AG04449 (cell line): ENCODE data around the gene TEX30.

Experiments
- CTCF ChIA-PET: fragments of 350-600 bp; formaldehyde crosslinking; extraction: SDS; loops from one replicate; lab custom pipeline; 2021; ENCODE audit warnings: antibody characterized with exemption; lab: Yijun Ruan, JAX
- POLR2A ChIA-PET: fragments of 400-600, 350-600 bp; formaldehyde crosslinking; extraction: SDS; loops from one replicate; lab custom pipeline; 2020; ENCODE audit warnings: antibody characterized with exemption, inconsistent platforms; lab: Yijun Ruan, JAX
- DNase-seq: peaks from one replicate; pipeline ENCODE4 v3.0.0-alpha.2; 2010; ENCODE audit warnings: low read depth, low spot score
- H3K4me3 ChIP-seq: 2 replicates; pipeline ENCODE4 v1.5.1; 2011; ENCODE audit warnings: low read depth, mild to moderate bottlenecking, control low read depth, low read length
- CTCF ChIP-seq: IDR thresholded peaks from one replicate; pipeline ENCODE4 v1.5.1; 2011; ENCODE audit warnings: mild to moderate bottlenecking, moderate library complexity, low read length, control low read depth, inconsistent platforms; ENCODE audit not compliant: insufficient read depth; ENCODE audit errors: missing control alignments

The TEX30 gene

GRCh38 chr13:102751886-102752285 is 21.7 kb downstream of the TEX30 start:
- POLR2A ChIA-PET = no interaction called here
- TF ChIP-seq CTCF = no peak
- H3K4me3 ChIP-seq = no peak overlapping the region
- CTCF ChIA-PET = no interaction called here
- DNase-seq = no peak

- DNase-seq = no peak
- ChIA-PET POLR2A (no interaction called here), CTCF (no interaction called here)
- no peak for TF ChIP-seq CTCF
- H3K4me3 ChIP-seq = no peak overlapping the region
These were observed 31.1 kb downstream of the TEX30 start for GRCh38 chr13:102742506-102742905.

- no peak for TF ChIP-seq CTCF
- H3K4me3 ChIP-seq = no peak overlapping the region
- ChIA-PET CTCF (no interaction called here), POLR2A (no interaction called here)
- DNase-seq = no peak
These were observed 31.5 kb downstream of the TEX30 start for GRCh38 chr13:102742101-102742500.

- ChIA-PET CTCF (no interaction called here), POLR2A (no interaction called here)
- peak; percentile 10 for DNase-seq
- no peak overlapping the region for H3K4me3 ChIP-seq
- no peak for TF ChIP-seq CTCF
These were observed 43.9 kb downstream of the TEX30 start for GRCh38 chr13:102729560-102730270.

GRCh38 chr13:102726430-102726829 is 47.2 kb downstream of the TEX30 start:
- no peak for TF ChIP-seq CTCF
- ChIA-PET CTCF (interaction anchor here (1.8 to 3.2 kb wide), 6 partner anchors 15 to 146 kb away, joined by 5 to 70 read pairs (median 13); no protein-coding TSS in a partner anchor), POLR2A (interaction anchor here (0.7 kb wide), 1 partner anchor 21 kb away, joined by 3 read pairs; no protein-coding TSS in a partner anchor)
- no peak for DNase-seq
- no peak overlapping the region for H3K4me3 ChIP-seq

- peak; percentile 23 for DNase-seq
- CTCF ChIA-PET = interaction anchor here (0.6 to 3.2 kb wide), 32 partner anchors 9 to 169 kb away, joined by 3 to 70 read pairs (median 5); partner anchors contain the start of gene TPP2
These were observed 48.7 kb downstream of the TEX30 start for GRCh38 chr13:102724923-102725322.

More at GRCh38 chr13:102724923-102725322, 48.7 kb downstream of the TEX30 start:
- peak; percentile 58 for TF ChIP-seq CTCF
- POLR2A ChIA-PET = interaction anchor here (0.9 to 1.0 kb wide), 2 partner anchors 129 to 131 kb away, joined by 3 to 4 read pairs; no protein-coding TSS in a partner anchor
- H3K4me3 ChIP-seq = no peak overlapping the region
